Dorsolateral prefrontal cortex (tissue), 118 donors: ENCODE measurements around the gene USP17L20. TPM values are rescaled to one million over a fixed set of nuclear protein-coding genes. Genes with fewer than 3 reads are reported as not detected.

Experiments used
- total RNA-seq, 120 experiments: library from RNA; stranded (reverse); gene quantifications; one replicate each; pipeline versions ENCODE4 v1.2.3 to v1.2.4, GENCODE V29; 2022

Gene USP17L20
- total RNA-seq, 120 experiments from 2014 or later, result 0.24 TPM; not detected in 119

Other genes starting within 250 kb of the USP17L20 start
- under 1 TPM in 2 of 120 experiments, not detected in 118; 0.19 to 0.24 TPM for gene FAM90A26, start 87.7 kb upstream of the USP17L20 start, total RNA-seq
- gene USP17L10, start 47.5 kb upstream of the USP17L20 start, total RNA-seq, result not detected
- gene USP17L11, start 42.7 kb upstream of the USP17L20 start, total RNA-seq, result under 1 TPM in 1 of 120 experiments, not detected in 119; 0.28 TPM
- gene USP17L12, start 38.0 kb upstream of the USP17L20 start, total RNA-seq, result not detected
- not detected for gene USP17L13, start 33.2 kb upstream of the USP17L20 start, total RNA-seq
- not detected for gene USP17L15, start 23.7 kb upstream of the USP17L20 start, total RNA-seq
- not detected for gene USP17L17, start 14.2 kb upstream of the USP17L20 start, total RNA-seq
- not detected for gene USP17L18, start 9.5 kb upstream of the USP17L20 start, total RNA-seq
- not detected for gene USP17L19, start 4.7 kb upstream of the USP17L20 start, total RNA-seq
- not detected for gene USP17L21, start 4.7 kb downstream of the USP17L20 start, total RNA-seq
- not detected for gene USP17L22, start 9.5 kb downstream of the USP17L20 start, total RNA-seq
- not detected for gene USP17L24, start 67.0 kb downstream of the USP17L20 start, total RNA-seq
- not detected for gene USP17L25, start 71.8 kb downstream of the USP17L20 start, total RNA-seq
- gene USP17L26, start 76.5 kb downstream of the USP17L20 start, total RNA-seq, result not detected
- gene USP17L5, start 81.3 kb downstream of the USP17L20 start, total RNA-seq, result not detected
- gene USP17L27, start 86.0 kb downstream of the USP17L20 start, total RNA-seq, result not detected
- gene USP17L28, start 90.8 kb downstream of the USP17L20 start, total RNA-seq, result not detected
- not detected for gene USP17L29, start 95.5 kb downstream of the USP17L20 start, total RNA-seq
- not detected for gene USP17L30, start 105.0 kb downstream of the USP17L20 start, total RNA-seq
- not detected for gene DEFB131A, start 186.3 kb downstream of the USP17L20 start, total RNA-seq